GM12801 (cell line): ENCODE results near the gene LST1.

Experiments
- CTCF ChIP-seq: IDR thresholded peaks from one replicate; pipeline ENCODE4 v1.5.1; 2011; ENCODE audit warnings: control low read depth; ENCODE audit not compliant: insufficient read length; ENCODE audit errors: extremely low read depth

The LST1 gene

DNA sequence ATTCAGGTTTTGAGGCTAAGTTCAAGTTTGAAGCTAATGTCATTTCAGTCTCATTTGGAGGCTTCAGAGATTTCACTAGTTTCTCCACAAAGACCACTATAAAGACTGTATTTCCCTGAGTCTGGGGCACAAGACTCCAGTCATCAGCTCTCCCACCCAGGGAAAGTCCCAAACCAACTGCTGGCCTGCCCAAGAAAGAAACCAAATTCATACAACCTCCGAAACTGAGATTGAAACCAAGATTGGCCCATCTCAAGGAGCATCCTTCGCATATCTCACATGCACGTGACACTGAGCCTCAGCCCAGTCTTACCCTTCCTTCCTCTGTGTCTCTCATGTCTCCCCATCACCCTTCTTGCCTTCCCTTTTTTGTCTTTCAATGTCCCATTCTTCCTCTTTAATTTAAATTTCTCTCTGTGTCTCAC is 17.5 kb upstream of the LST1 start:
- TF ChIP-seq CTCF, result no peak

- no peak for TF ChIP-seq CTCF
Observed at GRCh38 chr6:31569861-31570536, 16.1 kb upstream of the LST1 start.

DNA sequence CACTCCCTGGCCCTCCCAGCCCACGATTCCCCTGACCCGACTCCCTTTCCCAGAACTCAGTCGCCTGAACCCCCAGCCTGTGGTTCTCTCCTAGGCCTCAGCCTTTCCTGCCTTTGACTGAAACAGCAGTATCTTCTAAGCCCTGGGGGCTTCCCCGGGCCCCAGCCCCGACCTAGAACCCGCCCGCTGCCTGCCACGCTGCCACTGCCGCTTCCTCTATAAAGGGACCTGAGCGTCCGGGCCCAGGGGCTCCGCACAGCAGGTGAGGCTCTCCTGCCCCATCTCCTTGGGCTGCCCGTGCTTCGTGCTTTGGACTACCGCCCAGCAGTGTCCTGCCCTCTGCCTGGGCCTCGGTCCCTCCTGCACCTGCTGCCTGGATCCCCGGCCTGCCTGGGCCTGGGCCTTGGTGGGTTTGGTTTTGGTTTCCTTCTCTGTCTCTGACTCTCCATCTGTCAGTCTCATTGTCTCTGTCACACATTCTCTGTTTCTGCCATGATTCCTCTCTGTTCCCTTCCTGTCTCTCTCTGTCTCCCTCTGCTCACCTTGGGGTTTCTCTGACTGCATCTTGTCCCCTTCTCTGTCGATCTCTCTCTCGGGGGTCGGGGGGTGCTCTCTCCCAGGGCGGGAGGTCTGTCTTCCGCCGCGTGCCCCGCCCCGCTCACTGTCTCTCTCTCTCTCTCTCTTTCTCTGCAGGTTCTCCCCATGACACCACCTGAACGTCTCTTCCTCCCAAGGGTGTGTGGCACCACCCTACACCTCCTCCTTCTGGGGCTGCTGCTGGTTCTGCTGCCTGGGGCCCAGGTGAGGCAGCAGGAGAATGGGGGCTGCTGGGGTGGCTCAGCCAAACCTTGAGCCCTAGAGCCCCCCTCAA is 13.8 kb upstream of the LST1 start, which contains the start of gene LTA:
Gene LTA, plus strand, starts transcription at position 249 of the 871 bp plus-strand sequence. Its CDS starts 454 bp downstream, at position 703.
- TF ChIP-seq CTCF, result no peak

- no peak for TF ChIP-seq CTCF
Observed at GRCh38 chr6:31573239-31574105, 12.6 kb upstream of the LST1 start.

DNA sequence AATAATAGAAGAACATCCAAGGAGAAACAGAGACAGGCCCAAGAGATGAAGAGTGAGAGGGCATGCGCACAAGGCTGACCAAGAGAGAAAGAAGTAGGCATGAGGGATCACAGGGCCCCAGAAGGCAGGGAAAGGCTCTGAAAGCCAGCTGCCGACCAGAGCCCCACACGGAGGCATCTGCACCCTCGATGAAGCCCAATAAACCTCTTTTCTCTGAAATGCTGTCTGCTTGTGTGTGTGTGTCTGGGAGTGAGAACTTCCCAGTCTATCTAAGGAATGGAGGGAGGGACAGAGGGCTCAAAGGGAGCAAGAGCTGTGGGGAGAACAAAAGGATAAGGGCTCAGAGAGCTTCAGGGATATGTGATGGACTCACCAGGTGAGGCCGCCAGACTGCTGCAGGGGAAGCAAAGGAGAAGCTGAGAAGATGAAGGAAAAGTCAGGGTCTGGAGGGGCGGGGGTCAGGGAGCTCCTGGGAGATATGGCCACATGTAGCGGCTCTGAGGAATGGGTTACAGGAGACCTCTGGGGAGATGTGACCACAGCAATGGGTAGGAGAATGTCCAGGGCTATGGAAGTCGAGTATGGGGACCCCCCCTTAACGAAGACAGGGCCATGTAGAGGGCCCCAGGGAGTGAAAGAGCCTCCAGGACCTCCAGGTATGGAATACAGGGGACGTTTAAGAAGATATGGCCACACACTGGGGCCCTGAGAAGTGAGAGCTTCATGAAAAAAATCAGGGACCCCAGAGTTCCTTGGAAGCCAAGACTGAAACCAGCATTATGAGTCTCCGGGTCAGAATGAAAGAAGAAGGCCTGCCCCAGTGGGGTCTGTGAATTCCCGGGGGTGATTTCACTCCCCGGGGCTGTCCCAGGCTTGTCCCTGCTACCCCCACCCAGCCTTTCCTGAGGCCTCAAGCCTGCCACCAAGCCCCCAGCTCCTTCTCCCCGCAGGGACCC is 11.7 kb upstream of the LST1 start:
- TF ChIP-seq CTCF, result no peak

DNA sequence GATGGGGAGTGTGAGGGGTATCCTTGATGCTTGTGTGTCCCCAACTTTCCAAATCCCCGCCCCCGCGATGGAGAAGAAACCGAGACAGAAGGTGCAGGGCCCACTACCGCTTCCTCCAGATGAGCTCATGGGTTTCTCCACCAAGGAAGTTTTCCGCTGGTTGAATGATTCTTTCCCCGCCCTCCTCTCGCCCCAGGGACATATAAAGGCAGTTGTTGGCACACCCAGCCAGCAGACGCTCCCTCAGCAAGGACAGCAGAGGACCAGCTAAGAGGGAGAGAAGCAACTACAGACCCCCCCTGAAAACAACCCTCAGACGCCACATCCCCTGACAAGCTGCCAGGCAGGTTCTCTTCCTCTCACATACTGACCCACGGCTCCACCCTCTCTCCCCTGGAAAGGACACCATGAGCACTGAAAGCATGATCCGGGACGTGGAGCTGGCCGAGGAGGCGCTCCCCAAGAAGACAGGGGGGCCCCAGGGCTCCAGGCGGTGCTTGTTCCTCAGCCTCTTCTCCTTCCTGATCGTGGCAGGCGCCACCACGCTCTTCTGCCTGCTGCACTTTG is 10.7 kb upstream of the LST1 start, which contains the start of gene TNF:
Gene TNF, plus strand, starts transcription at position 231 of the 567 bp plus-strand sequence. Its CDS starts 177 bp downstream, at position 408.
- no peak for TF ChIP-seq CTCF
